HUES6 (cell line): Measurements from ENCODE around the gene DLG5.

Experiments
- H3K27ac ChIP-seq: 2 replicates; pipeline ENCODE4 v1.7.0; 2013; ENCODE audit warnings: low read depth, mild to moderate bottlenecking, low read length, inconsistent platforms
- H3K27me3 ChIP-seq: 2 replicates; pipeline ENCODE4 v1.6.1; 2013; ENCODE audit warnings: low read length; ENCODE audit not compliant: control insufficient read depth, insufficient read depth
- H3K36me3 ChIP-seq: 2 replicates; pipeline ENCODE4 v1.6.1; 2013; ENCODE audit warnings: low read length; ENCODE audit not compliant: control insufficient read depth, insufficient read depth
- H3K4me1 ChIP-seq: 2 replicates; pipeline ENCODE4 v1.6.1; 2013; ENCODE audit warnings: low read length; ENCODE audit not compliant: control insufficient read depth, insufficient read depth
- H3K4me3 ChIP-seq: 2 replicates; pipeline ENCODE4 v1.5.1; 2013; ENCODE audit warnings: low read depth, low read length
- H3K9ac ChIP-seq: one replicate; pipeline ENCODE4 v1.6.1; 2013; ENCODE audit warnings: mild to moderate bottlenecking, low read length
- H3K9me3 ChIP-seq: 2 replicates; pipeline ENCODE4 v1.6.1; 2013; ENCODE audit warnings: low read depth, low read length; ENCODE audit not compliant: control insufficient read depth, insufficient read depth

Gene DLG5

GRCh38 chr10:77741746-77742145 is 184.8 kb downstream of the DLG5 start:
- Histone ChIP-seq H3K4me1 (no peaks in the 10 kb centered on the region), H3K9me3 (peaks cover 28% of the 10 kb centered on the region), H3K9ac (no peak overlapping the region), H3K36me3 (no peaks in the 10 kb centered on the region), H3K4me3 (no peak overlapping the region), H3K27me3 (no peaks in the 10 kb centered on the region), H3K27ac (no peak overlapping the region)
